ENCODE measurements around the gene MYEOV.

MYEOV gene

GRCh38 chr11:69265210-69265609 is 28.7 kb upstream of the MYEOV start:
- in situ Hi-C loops (cut with HindIII; ENCODE audit: low sequenced_read_pairs) = no loop called here

- in situ Hi-C loops (cut with HindIII; ENCODE audit: low sequenced_read_pairs) = no loop called here
These were observed 27.9 kb upstream of the MYEOV start for GRCh38 chr11:69265911-69266510.

- in situ Hi-C loops (cut with HindIII; ENCODE audit: low sequenced_read_pairs) = no loop called here
These were observed 26.6 kb upstream of the MYEOV start for GRCh38 chr11:69267395-69267805.

GRCh38 chr11:69268911-69269310 is 25.0 kb upstream of the MYEOV start:
- in situ Hi-C loops (cut with HindIII; ENCODE audit: low sequenced_read_pairs) = no loop called here

GRCh38 chr11:69269388-69269787 is 24.6 kb upstream of the MYEOV start:
- in situ Hi-C loops (cut with HindIII; ENCODE audit: low sequenced_read_pairs) = no loop called here

- in situ Hi-C loops (cut with HindIII; ENCODE audit: low sequenced_read_pairs) = no loop called here
These were observed 23.8 kb upstream of the MYEOV start for GRCh38 chr11:69269926-69270697.

- in situ Hi-C loops (cut with HindIII; ENCODE audit: low sequenced_read_pairs) = no loop called here
These were observed 23.0 kb upstream of the MYEOV start for GRCh38 chr11:69270941-69271340.

GRCh38 chr11:69272055-69272454 is 21.9 kb upstream of the MYEOV start:
- in situ Hi-C loops (cut with HindIII; ENCODE audit: low sequenced_read_pairs) = no loop called here

- in situ Hi-C loops (cut with HindIII; ENCODE audit: low sequenced_read_pairs) = no loop called here
These were observed 21.0 kb upstream of the MYEOV start for GRCh38 chr11:69272831-69273485.

GRCh38 chr11:69273571-69273970 is 20.4 kb upstream of the MYEOV start:
- in situ Hi-C loops (cut with HindIII; ENCODE audit: low sequenced_read_pairs) = no loop called here

GRCh38 chr11:69274531-69275016 is 19.4 kb upstream of the MYEOV start:
- in situ Hi-C loops (cut with HindIII; ENCODE audit: low sequenced_read_pairs) = no loop called here

GRCh38 chr11:69275178-69275577 is 18.8 kb upstream of the MYEOV start:
- in situ Hi-C loops (cut with HindIII; ENCODE audit: low sequenced_read_pairs) = no loop called here

GRCh38 chr11:69276165-69276564 is 17.8 kb upstream of the MYEOV start:
- in situ Hi-C loops (cut with HindIII; ENCODE audit: low sequenced_read_pairs) = no loop called here

GRCh38 chr11:69277074-69277809 is 16.7 kb upstream of the MYEOV start:
- in situ Hi-C loops (cut with HindIII; ENCODE audit: low sequenced_read_pairs) = no loop called here

- in situ Hi-C loops (cut with HindIII; ENCODE audit: low sequenced_read_pairs) = no loop called here
These were observed 15.7 kb upstream of the MYEOV start for GRCh38 chr11:69278091-69278867.

GRCh38 chr11:69280451-69280850 is 13.5 kb upstream of the MYEOV start:
- in situ Hi-C loops (cut with HindIII; ENCODE audit: low sequenced_read_pairs) = no loop called here

- in situ Hi-C loops (cut with HindIII; ENCODE audit: low sequenced_read_pairs) = no loop called here
These were observed 13.0 kb upstream of the MYEOV start for GRCh38 chr11:69280994-69281393.

- in situ Hi-C loops (cut with HindIII; ENCODE audit: low sequenced_read_pairs) = no loop called here
These were observed 10.5 kb upstream of the MYEOV start for GRCh38 chr11:69283446-69283845.

- in situ Hi-C loops (cut with HindIII; ENCODE audit: low sequenced_read_pairs) = no loop called here
These were observed 9.9 kb upstream of the MYEOV start for GRCh38 chr11:69284081-69284511.

- in situ Hi-C loops (cut with HindIII; ENCODE audit: low sequenced_read_pairs) = no loop called here
These were observed 8.9 kb upstream of the MYEOV start for GRCh38 chr11:69285091-69285490.

Measured in DLD1 (cell line).